Vagina (tissue), 2 donors: Measurements from ENCODE around the gene DOCK4. TPM values are rescaled to one million over a fixed set of nuclear protein-coding genes. Genes with fewer than 3 reads are reported as not detected.
A peak's percentile ranks its signal among the peaks of the same experiment; 100 is the strongest.

Experiments used
- DNase-seq, 2 donors: peaks; one replicate each; pipeline ENCODE4 v3.0.0-alpha.2; 2017; ENCODE audit errors: extremely low spot score in 2 of 2
- H3K27ac ChIP-seq: fragments of 200-600 bp; sonication (generic); one replicate; pipeline ENCODE4 v1.5.1; 2019
- H3K27me3 ChIP-seq: fragments of 200-600 bp; sonication (generic); one replicate; pipeline ENCODE4 v1.5.1; 2019
- H3K36me3 ChIP-seq, 2 donors: fragments of 200-600 bp; sonication (generic); one replicate each; pipeline ENCODE4 v1.5.1; 2017 to 2019
- H3K4me1 ChIP-seq: fragments of 200-600 bp; sonication (generic); one replicate; pipeline ENCODE4 v1.5.1; 2019
- H3K4me3 ChIP-seq, 2 donors: fragments of 200-600 bp; sonication (generic); 1 replicate in 1 of 2; 2 replicates in 1 of 2; pipeline ENCODE4 v1.5.1; 2016 to 2019
- H3K9me3 ChIP-seq: fragments of 200-600 bp; sonication (generic); one replicate; pipeline ENCODE4 v1.5.1; 2019
- POLR2A ChIP-seq, 2 donors: fragments of 450-650 bp; IDR thresholded peaks; one replicate each; pipeline ENCODE4 v1.6.1; 2017; ENCODE audit warnings: antibody characterized with exemption in 2 of 2, mild to moderate bottlenecking in 2 of 2, moderate library complexity in 2 of 2
- POLR2AphosphoS5 ChIP-seq, 2 donors: sonication (generic); formaldehyde crosslinking; IDR thresholded peaks; one replicate each; pipeline ENCODE4 v1.9.0; 2017; ENCODE audit warnings: antibody characterized with exemption in 2 of 2, mild to moderate bottlenecking in 2 of 2, low read depth in 1 of 2; ENCODE audit not compliant: insufficient read depth in 1 of 2
- intact Hi-C: fragments of 100-400 bp; cut with DNase I; formaldehyde crosslinking; loops from one replicate; pipeline ENCODE4 v1.15.1; 2023
- total RNA-seq: library from RNA; depleted of rRNA; stranded (reverse); fragments of >200 nt; gene quantifications from one replicate; pipeline ENCODE4 v1.2.3, GENCODE V29; 2016
- TF ChIP-seq, protein P1 (sequence below), 3 experiments: fragments of 450-650 bp in 2 of 3; fragments of 200-600 bp in 1 of 3; sonication (generic) in 1 of 3; IDR thresholded peaks; one replicate each; pipeline ENCODE4 v1.5.1; 2017 to 2019; ENCODE audit warnings: antibody characterized with exemption in 3 of 3, mild to moderate bottlenecking in 2 of 3, moderate library complexity in 2 of 3

Gene DOCK4
- total RNA-seq, 1 donor from 2014 or later, result 40.3 TPM

DNA sequence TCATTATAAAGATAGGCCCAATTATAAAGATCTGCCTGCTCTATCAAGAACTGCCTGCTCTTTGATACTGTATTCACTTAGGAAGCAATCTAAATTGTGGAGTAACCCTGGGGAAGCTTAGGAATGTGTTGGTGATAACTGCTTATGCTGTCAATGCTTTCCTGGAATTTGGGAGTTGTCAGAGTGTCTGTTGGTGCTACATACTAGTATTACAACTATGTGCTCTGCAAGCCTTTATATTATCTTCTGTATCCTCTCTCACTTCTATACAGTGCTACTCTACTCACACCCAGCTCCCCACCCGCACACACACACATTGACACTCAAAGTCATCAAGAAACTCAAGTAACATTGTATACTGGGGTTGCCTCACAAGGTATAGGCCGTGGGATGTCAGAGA lies 6.4 kb upstream of the DOCK4 start:
- no peak for DNase-seq
- Histone ChIP-seq H3K4me1 (peaks cover 12% of the 10 kb centered on the region), H3K36me3 (no peaks in the 10 kb centered on the region), H3K27ac (no peak overlapping the region), H3K4me3 (no peak overlapping the region), H3K9me3 (no peaks in the 10 kb centered on the region), H3K27me3 (no peaks in the 10 kb centered on the region)
- TF ChIP-seq, protein P1, sequence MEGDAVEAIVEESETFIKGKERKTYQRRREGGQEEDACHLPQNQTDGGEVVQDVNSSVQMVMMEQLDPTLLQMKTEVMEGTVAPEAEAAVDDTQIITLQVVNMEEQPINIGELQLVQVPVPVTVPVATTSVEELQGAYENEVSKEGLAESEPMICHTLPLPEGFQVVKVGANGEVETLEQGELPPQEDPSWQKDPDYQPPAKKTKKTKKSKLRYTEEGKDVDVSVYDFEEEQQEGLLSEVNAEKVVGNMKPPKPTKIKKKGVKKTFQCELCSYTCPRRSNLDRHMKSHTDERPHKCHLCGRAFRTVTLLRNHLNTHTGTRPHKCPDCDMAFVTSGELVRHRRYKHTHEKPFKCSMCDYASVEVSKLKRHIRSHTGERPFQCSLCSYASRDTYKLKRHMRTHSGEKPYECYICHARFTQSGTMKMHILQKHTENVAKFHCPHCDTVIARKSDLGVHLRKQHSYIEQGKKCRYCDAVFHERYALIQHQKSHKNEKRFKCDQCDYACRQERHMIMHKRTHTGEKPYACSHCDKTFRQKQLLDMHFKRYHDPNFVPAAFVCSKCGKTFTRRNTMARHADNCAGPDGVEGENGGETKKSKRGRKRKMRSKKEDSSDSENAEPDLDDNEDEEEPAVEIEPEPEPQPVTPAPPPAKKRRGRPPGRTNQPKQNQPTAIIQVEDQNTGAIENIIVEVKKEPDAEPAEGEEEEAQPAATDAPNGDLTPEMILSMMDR (IDR thresholded peaks at IDR 0.05), result no peak
- TF ChIP-seq POLR2AphosphoS5 (IDR thresholded peaks at IDR 0.05; ENCODE audit: insufficient read depth in 1 of 2, low read depth in 1 of 2), result no peak
- no peak for TF ChIP-seq POLR2A (IDR thresholded peaks at IDR 0.05)
- intact Hi-C loops, result no loop called here

DNA sequence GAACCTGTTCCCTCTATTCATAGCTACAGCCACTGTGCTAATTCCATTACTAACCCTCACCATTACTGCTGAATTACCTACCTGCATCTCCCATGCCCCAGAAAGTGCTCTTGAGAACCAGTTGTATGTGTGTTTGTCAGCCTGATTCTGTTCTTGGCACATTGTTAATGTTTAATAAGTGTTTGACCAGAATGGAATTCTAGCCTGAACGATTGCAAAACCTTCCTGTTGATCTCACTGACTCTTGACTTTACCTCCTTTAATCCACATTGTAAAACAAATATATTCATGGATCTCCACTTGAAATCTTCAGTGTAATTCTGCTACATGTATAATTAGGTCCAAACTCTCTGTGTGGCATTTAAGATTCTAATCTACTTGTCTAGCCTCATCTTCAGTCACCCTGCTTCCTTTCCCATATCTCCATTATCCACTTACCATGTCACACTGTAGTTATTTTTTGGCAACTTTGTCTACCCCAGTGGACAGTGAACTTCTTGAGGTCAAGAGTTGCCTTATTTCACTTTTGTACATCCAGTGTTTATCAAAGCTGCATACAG lies 5.2 kb upstream of the DOCK4 start:
- Histone ChIP-seq H3K4me3 (no peak overlapping the region), H3K27ac (no peak overlapping the region), H3K4me1 (peaks cover 18% of the 10 kb centered on the region), H3K9me3 (no peaks in the 10 kb centered on the region), H3K27me3 (no peaks in the 10 kb centered on the region), H3K36me3 (no peaks in the 10 kb centered on the region)
- DNase-seq, result no peak
- TF ChIP-seq POLR2AphosphoS5 (IDR thresholded peaks at IDR 0.05; ENCODE audit: insufficient read depth in 1 of 2, low read depth in 1 of 2) (no peak), POLR2A (IDR thresholded peaks at IDR 0.05) (no peak)
- TF ChIP-seq, protein P1 (IDR thresholded peaks at IDR 0.05), result no peak
- intact Hi-C loops, result no loop called here

DNA sequence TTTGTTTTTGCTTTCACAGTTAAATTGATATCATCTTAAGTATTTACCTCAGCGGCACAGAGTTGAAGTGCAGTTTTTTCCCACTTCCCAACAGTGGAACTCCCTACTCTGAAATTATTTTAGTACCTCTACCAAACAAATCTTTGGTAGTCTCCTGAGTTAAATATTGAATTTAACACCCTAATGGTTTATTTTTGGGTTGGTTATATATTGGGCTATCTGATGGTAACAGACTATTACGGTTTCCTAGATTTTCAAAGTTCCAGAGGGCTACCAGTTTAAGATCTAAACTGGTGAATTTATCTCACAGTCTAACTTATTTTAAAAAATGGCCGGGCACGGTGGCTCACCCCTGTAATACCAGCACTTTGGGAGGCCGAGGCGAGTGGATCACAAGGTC lies 1.6 kb upstream of the DOCK4 start:
- intact Hi-C loops, result no loop called here
- Histone ChIP-seq H3K36me3 (no peaks in the 10 kb centered on the region), H3K4me3 (peak overlapping the region in 1 of 2 donors; percentile 93), H3K9me3 (no peaks in the 10 kb centered on the region), H3K27ac (no peak overlapping the region), H3K4me1 (peaks cover 26% of the 10 kb centered on the region), H3K27me3 (no peaks in the 10 kb centered on the region)
- TF ChIP-seq POLR2A (IDR thresholded peaks at IDR 0.05), result no peak
- TF ChIP-seq, protein P1 (IDR thresholded peaks at IDR 0.05), result no peak
- no peak for TF ChIP-seq POLR2AphosphoS5 (IDR thresholded peaks at IDR 0.05; ENCODE audit: insufficient read depth in 1 of 2, low read depth in 1 of 2)
- DNase-seq, result no peak

DNA sequence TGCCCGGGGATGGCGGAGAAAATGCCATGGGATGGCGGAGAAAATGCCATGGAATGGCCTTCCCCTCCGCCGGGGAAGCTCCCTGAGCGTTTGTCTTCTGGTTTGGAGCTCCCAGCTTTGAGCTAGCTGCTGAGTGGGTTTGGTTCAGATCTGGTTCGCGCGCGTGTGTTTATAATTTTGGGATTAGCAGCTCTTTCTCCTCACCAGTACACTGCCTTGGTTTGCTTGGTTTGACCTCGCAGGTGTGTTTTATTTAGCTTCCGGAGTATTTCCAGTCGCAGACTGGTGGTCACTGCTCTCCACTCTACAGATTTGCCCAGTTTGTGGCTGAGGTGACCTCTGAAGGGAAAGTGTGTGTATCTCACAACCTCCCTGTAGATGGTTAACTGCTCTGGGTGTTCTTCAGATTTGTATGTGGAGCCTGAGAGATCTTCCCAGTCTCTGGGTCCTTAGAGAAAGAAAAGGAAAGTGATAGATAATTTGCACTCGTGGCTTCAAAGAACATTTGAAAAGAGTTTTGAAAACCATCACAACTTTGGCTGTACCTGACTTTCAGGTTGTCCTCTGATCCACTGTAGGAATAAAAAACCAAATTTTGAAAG lies 893 bp upstream of the DOCK4 start:
- no peaks in the 10 kb centered on the region for H3K36me3 ChIP-seq
- peak overlapping the region; percentile 83 to 93 for H3K4me3 ChIP-seq
- peak overlapping the region; percentile 71 for H3K27ac ChIP-seq
- no peaks in the 10 kb centered on the region for H3K9me3 ChIP-seq
- H3K4me1 ChIP-seq, result peaks cover 26% of the 10 kb centered on the region
- TF ChIP-seq POLR2AphosphoS5 (IDR thresholded peaks at IDR 0.05; ENCODE audit: insufficient read depth in 1 of 2, low read depth in 1 of 2) (no peak), POLR2A (IDR thresholded peaks at IDR 0.05) (no peak)
- TF ChIP-seq, protein P1 (IDR thresholded peaks at IDR 0.05), result no peak
- DNase-seq, result no peak
- intact Hi-C loops, result no loop called here
- H3K27me3 ChIP-seq, result no peaks in the 10 kb centered on the region
